ENCODE results near the gene KCNN4. TPM values are rescaled to one million over a fixed set of nuclear protein-coding genes. Genes with fewer than 3 reads are reported as not detected.

KCNN4 gene
- polyA plus RNA-seq, 3 donors: 0.97 to 1.8 (median 1.5) TPM

DNA sequence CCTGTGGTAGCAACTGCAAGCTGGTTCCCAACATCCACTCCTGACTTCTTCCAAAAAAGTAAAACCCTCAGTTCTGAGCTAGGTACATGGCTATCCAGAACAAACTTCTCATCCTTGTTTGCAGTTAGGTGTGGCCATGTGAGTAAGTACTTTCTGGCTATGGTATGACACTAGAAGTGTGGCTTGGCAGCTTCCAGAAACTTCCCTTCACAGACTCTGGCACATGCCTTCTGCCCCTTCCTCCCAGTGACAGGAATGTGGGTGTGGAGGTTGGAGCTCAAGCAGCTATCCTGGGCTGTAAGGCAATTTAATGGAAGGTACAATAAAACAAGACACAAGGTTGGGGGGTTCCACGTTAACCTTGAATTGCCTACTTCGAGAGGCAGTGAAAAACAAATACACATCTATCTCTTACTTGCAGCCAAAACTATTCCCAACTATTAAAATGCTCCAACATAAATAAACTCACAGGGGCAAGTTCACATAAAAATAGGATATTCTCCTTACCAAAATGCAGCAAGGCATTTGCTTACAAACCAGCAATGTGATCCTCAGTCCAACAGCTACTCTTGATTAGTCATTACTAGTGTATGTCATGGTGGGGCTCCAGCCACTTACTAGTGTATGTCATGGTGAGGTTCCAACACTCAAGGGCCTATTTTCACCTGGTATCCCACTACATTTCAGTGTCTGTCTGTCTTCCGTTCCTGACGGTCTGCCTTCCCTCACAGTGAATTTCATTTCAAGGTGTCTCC is 29.1 kb downstream of the KCNN4 start:
- no peak for DNase-seq (ENCODE audit: low read depth in 3 of 3, low spot score in 2 of 3)

DNA sequence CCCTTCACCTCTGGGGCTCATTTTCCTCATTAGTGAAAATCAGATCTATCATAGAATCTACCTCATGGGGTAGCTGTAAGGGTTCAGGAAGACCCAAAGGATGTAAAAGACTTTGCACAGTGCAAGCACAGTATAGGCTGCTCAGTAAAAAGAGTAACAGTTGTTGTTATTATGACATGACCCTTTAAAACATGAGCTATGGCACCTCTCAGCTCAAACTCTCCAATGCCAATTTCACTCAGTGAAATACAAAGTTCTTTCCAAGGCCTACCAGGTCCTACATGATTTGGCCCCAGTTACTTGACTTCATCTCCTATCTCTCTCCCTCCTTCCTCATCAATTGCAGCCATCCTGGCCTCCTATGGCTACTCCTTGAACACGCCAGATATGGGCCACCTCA is 30.9 kb downstream of the KCNN4 start:
- no peak for DNase-seq (ENCODE audit: low read depth in 3 of 3, low spot score in 2 of 3)

DNA sequence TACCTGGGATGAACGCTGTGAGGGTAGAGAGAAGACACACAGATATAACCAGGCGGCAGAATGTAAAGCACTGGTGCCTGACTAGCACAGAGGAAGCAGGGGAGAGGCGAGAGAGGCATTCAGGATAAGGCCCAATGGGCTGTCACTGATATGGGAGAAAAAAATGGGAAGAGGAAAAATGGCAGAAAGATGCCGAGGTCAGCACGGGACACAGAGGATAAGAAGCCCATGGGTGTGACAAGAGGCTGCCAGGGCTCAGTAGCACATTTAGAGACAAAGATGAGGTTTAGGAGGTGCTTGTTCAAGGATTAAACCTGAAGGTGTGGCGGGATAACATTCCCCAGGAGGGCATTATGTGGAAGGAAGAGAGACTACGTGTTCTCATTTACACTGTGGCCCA is 31.6 kb downstream of the KCNN4 start:
- no peak for DNase-seq (ENCODE audit: low read depth in 3 of 3, low spot score in 2 of 3)

DNA sequence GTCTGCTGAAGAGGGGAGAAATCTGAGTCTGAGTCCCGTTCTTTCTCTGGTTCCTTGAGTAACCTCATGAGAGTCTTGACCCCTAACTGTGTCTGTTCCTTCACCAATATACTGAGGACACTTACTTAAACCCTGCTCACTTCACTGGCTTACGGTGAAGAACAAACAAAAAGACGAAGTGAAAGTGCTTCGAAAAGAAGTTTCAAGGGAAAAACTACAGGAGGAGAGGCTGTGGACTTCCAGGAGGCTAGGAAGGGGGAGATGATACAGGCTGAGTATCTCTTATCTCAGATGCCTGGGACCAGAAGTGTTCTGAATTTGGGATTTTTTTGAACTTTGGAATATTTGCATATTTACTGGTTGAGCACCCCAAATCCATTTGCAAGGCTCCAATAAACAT is 32.1 kb downstream of the KCNN4 start:
- DNase-seq (ENCODE audit: low read depth in 3 of 3, low spot score in 2 of 3): no peak

DNA sequence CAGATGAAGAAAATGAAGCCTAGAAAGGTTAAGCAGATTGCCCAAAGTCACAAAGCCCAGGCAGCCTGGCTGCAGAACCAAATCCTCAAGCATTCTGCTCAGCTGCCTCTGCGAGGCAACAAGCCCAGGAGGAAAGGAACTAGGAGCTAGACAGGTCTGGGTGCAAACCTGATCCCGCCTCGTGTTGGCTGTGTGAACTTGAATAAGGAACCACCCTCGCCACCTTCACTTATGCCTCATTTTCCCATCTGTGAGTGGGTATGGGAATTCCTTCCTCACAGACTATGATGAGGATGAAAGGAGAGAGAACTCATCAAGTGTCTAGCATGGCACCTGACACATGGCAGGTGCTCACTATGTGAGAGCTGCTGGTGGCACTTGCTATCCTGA is 32.6 kb downstream of the KCNN4 start:
- no peak for DNase-seq (ENCODE audit: low read depth in 3 of 3, low spot score in 2 of 3)

DNA sequence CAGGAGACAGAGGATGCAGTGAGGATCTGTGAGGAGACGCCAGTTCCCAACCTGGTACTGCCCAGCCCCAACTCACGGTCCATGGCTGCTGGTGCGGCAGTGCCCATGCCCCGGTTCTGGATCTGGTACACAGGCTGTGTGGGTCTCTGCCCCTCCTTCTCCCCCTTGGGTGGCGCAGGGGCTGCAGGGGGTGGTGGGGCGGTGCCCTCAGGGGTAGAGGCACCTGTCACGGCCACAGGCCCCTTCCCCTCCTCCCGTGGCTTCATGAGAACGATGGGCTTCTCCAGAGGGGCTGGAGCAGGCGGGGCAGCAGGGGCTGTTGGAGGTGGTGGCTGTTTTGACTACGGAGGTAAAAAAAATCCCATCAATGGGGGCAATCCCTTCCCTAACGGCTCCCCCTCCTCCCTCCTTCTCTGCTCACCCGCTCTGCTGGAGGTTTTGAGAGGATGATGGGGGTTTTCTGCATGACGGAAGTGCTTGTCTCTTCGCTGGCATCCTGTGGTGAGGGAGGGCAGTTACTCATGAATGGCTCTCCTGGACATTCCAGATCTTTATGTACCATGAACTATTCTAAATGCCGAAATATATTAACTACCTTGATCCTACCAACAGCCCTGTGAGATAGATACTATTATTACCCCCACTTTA is 33.1 kb downstream of the KCNN4 start:
- DNase-seq (ENCODE audit: low read depth in 3 of 3, low spot score in 2 of 3): no peak

DNA sequence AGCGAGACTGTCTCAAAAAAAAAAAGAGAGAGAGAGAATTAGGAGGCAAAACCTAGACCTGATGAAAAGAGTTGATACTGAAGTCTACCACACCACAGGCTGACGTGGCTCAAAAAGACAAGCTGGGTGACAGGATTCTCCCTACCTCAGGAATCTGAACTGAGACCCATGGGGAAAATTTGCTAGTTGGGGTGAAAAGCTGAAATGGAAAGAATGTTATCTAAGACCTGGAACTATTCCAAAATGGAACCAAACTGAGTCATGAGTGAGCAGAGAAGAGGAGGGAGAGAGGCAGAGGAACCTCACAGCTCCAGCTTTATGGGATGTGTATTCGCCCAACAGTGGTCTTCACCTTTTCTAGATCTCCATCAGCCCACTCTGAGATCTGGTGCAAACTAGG is 37.7 kb downstream of the KCNN4 start:
- no peak for DNase-seq (ENCODE audit: low read depth in 3 of 3, low spot score in 2 of 3)

DNA sequence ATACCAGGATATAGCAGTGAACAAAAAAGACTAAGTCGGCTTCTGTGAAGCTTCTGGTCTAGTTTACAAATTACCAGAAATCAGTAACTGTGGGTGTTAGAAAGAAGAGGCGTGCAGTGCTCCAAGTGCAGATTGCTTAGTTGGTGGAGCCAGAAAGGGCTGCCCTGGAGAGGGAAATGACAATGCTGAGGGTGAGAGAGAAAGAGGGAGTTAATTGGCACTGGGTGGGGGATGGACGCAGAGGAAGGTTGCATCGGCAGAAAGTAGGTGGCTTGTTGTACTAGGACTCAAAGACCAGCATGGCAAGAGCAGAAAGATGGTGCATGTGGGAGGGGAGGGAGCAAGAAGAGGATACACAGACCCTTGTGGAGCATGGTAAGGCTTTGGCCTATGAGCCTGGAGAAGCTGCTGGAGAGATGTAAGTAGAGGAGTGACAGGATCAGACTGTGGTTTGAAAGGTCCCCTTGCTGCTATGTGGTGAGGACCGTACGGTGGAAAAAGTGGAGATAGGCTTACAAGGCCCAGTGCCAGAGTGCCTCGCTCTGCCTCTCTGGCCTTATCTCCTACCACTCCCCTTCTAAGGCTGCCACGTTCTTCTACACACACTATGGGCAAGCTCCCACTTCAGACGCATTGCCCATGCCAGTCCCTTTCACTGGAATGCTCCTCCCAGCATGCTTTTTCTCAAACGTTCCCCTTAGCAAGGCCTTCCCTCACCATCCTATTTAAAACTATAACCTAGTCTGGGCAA is 39.5 kb downstream of the KCNN4 start:
- no peak for DNase-seq (ENCODE audit: low read depth in 3 of 3, low spot score in 2 of 3)

DNA sequence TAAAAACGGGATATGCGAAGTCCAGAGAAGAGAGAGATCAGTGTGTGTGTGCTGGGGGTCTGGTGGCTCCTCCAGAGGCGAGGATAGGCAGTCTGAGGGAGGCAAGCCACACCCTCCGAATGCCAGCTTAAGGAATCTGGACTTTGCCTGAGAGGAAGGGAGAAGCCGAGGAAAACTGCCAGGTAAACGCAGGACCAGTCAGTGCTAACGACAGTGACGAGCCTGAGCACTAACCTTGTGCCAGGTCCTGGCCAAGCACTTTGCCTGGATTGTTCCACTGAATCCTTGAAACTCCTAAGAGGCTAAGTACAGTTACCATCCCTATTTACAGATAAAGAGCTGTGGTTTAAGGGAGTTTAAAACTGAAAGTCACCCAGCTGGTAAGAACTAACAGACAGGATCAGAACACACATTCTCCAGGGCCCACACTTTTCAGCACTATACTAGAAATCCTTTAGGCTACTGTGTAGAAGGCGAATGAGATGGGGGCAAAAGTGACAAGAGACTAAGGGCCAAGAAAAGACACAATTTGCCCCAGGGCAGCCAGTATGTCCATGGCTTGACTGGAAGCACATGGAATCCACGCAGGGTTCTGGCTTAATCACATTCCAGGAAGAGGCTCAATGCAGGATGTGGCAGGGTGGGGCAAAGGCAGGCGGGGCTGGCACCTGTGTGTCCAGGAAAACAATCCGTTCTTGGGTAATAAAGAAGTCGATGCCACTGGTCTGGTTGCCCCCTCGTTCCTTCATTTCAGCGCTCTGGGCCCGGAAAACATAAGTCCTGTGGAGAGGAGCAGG is 41.1 kb downstream of the KCNN4 start:
- no peak for DNase-seq (ENCODE audit: low read depth in 3 of 3, low spot score in 2 of 3)

DNA sequence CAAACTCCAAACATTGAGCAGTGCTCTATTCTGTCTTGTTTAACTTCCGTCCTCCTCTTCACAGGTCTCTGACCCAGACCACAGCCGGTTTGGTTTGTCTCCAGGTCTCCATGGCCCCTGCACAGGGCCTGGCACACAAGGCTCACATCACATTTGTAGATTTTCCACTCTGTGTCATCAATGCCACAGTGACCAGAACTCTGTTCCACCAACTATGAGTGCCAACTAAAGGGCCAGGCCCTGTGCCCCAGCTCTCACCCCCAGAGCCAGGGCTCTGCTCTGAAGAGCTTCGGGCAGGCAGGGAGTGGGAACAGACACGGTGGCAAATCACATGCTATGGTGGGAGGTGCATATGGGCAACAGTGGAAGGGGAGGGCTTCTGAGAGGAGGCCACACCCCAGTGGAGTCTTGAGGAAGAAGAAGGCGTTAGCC is 42.0 kb downstream of the KCNN4 start:
- DNase-seq (ENCODE audit: low read depth in 3 of 3, low spot score in 2 of 3): no peak

DNA sequence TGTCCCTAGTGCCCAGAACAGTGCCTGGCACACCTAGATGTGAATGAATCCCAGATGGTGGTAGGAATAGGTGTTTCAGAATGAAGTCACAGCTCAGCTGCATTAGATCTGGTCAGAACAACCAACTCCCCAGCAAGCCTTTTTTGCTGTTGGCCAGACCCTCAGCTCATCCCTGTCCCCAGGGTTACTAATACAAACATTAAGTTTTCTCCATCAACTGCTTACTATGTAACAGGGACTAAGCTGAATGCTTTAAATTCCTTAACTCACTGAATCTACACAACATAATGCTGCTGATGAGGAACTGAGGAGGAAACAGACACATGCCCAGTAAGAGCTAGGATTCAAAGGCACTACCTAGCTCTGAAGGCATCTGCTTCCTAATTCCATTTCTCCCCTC is 44.8 kb downstream of the KCNN4 start:
- DNase-seq (ENCODE audit: low read depth in 3 of 3, low spot score in 2 of 3): no peak

DNA sequence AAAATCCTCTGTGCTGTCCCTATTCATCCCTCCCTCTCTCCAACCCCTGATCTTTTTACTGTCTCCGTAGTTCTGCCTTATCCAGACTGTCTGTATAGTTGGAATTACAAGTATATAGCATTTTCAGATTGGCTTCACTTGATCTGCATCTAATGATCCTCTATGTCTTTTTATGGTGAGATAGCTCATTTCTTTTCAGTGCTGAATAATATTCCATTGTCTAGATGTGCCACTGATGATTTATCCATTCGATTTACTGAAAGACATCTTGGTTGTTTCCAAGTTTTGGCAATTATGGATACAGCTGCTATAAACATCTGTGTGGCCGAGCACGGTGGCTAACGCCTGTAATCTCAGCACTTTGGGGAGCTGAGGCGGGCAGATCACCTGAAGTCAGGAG is 45.8 kb downstream of the KCNN4 start:
- DNase-seq (ENCODE audit: low read depth in 3 of 3, low spot score in 2 of 3): no peak

DNA sequence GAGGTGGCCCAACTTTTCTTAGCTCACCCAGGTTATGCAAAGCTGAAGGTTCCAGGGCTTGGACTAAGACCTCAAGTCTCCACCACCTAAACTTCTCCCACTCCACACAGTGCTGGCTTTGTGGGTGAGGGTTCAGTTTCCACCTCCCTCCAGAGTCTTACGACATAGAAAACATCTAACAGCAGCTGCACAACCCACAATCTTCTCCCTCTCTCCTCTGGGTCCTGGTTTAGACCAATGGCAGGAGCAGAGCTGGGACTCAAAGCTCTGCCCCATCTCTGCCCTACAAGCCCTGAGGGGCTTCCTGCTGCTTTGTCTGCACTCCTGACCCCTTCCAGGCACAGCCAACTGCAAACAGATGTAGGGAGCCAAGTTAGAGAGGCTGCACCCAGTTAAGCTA is 48.9 kb downstream of the KCNN4 start:
- no peak for DNase-seq (ENCODE audit: low read depth in 3 of 3, low spot score in 2 of 3)

DNA sequence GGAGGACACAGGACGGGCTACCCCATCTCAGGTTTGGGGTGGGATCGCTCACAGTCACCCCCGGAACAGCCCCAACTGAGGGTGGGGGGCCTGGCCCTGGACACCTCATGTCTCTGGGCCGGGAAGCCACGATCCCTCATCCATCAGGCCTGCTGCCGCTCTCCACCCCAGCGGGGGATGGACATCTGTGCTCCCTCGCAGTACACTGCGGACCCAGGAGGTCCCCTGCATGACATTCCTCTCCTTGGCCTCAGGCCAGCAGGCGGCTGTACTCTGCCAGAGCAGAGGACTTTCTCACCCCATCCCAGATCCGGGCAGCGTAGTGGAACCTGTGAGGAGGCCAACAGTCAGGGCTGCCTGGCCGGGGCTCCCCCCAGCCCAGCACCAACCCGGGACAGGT is 49.4 kb downstream of the KCNN4 start:
- DNase-seq (ENCODE audit: low read depth in 3 of 3, low spot score in 2 of 3): no peak

DNA sequence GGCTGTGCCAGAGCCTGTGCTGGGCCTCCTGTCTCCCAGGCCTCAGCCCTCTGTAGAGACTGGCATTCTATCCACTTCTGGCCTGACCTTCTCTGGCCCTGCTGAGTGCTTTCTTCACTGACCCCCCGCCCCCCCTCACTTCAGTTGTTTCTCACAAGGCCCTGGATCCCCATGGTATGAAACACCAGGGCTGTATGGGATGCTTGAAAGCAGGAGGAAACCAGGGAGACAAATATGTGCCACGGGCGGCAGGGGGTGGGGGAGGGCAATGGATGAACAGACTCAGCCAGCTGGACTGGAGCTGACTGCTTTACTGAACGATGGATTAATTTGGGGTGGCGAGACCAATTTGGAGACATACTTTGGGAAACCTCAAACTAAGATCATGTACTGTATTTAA is 50.9 kb downstream of the KCNN4 start:
- no peak for DNase-seq (ENCODE audit: low read depth in 3 of 3, low spot score in 2 of 3)

DNA sequence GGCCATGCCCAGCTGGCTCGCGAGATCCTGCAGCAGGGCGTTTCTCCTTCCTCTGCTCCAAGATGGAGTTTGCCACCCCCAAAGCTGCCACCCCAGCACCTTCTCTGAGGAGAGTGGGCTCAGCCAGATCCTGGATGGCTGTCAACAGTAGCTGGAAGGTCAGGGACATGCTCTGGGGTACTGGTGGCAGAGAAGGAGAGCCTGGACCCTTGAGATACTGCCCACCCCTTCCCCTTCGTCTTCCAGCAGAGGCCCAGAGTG is 53.2 kb downstream of the KCNN4 start:
- no peak for DNase-seq (ENCODE audit: low read depth in 3 of 3, low spot score in 2 of 3)

DNA sequence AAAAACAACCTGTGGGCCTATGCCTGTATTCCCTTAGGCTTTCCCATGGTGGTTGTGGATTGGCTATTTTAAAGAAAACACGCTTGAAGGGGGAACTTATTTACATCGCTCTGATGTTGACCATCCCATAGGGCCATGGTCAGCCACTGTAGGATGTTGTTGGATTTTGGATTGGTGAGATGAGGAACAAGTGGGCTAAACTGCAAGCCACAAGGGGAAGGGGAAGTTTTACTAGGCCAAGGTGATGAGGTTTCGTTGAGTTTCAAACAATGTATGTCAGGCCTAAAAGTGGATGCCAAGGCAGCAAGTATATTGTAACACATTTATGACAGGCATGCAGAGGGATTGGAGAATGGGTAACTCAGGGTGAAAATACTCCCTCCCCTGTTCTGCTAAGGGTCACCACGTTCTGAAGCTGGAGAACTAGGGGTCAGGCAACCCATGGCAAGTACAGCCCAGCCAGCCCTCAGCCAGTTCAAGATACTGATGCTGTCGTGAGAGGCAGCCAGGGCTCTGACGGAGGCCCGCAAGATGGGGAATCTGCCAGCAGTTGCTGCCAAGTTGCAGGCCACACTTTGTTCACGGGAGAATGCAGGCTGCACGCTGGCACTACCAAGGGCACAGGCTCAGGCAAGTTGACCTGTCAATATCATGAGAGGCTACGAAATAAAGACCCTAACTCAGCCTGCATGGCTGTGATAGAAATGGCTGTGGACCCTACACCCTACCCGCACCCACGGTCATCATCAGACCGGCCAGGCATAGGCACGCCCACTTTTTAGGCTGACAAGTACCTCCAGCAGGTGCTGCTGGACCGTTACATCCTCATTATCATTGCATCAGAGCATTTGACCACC is 53.8 kb downstream of the KCNN4 start:
- DNase-seq (ENCODE audit: low read depth in 3 of 3, low spot score in 2 of 3): no peak

DNA sequence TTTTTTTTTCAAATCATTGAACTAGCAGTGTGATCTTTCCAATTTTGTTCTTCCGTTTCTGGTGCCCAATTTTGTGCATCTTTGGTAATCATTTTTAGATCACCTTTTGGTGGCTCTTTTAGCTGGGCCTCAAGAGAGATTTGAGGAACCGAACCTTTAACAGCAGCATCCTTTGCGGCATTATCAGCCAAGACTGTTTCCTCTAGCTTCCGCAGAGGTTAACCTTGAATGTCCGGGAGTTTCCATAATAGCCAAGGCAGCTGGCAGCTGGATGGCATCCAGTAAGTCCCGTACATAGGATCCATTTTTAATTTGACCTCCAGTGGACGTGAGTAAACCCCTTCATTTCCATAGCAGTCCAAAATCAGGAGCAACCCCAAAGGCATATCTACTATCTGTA is 55.3 kb downstream of the KCNN4 start:
- DNase-seq (ENCODE audit: low read depth in 3 of 3, low spot score in 2 of 3): no peak

DNA sequence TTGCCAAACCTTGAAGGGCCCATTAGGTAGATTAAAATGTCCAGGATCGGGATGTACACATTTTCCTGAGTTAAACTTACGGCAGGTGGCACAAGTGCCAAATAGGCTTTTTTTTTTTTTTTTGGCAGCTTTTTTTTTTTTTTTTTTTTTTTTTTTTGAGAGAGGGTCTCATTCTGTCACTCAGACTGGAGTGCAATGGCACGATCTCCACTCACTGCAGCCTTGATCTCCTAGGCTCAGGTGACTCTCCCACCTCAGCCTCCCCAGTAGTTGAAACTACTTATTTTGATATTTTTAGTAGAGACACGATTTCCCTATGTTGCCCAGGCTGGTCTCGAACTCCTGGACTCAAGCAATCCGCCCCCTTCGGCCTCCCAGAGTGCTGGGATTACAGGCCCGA is 55.9 kb downstream of the KCNN4 start:
- no peak for DNase-seq (ENCODE audit: low read depth in 3 of 3, low spot score in 2 of 3)

DNA sequence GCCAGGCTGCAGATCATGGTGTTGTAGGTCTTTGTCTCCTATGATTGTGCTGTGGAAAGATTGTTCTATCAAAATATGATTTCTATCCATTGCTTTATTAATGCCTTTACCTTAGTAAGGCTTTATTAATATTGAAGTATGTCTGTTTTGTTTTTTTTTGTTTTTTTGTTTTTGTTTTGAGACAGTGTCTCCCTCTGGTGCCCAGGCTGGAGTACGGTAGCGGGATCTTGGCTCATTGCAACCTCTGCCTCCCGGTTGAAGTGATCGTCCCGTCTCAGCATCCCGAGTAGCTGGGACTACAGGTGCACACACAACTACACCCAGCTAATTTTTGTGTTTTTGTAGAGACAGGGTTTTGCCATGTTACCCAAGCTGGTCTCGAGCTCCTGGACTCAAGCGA is 57.2 kb downstream of the KCNN4 start:
- DNase-seq (ENCODE audit: low read depth in 3 of 3, low spot score in 2 of 3): no peak
